NCI-H1048 (cell line): ENCODE data around the gene ANKRD40.
"Not testable (repeated sequence)": the region's sequence is repeated elsewhere in the genome, so short reads cannot be mapped to it uniquely, and the experiment has no call there.

Experiments used
- DNase-seq: peaks from one replicate; lab custom pipeline; 2025; lab: John Stamatoyannopoulos, UW

The ANKRD40 gene

DNA sequence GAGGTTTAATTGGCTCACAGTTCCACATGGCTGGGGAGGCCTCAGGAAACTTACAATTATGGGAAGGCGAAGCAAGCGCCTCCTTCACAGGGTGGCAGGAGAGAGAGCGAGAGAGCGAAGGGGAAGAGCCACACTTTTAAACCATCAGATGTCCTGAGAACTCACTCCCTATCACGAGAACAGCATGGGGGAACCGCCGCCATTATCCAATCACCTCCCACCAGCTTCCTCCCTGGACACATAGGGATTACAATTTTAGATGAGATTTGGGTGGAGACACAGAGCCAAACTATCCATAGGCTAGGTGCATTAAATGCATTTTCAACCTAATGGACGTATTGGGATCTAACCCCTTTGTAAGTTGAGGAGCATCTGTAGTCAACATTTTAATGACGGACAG, 4.9 kb upstream of the ANKRD40 start:
- DNase-seq: no peak

DNA sequence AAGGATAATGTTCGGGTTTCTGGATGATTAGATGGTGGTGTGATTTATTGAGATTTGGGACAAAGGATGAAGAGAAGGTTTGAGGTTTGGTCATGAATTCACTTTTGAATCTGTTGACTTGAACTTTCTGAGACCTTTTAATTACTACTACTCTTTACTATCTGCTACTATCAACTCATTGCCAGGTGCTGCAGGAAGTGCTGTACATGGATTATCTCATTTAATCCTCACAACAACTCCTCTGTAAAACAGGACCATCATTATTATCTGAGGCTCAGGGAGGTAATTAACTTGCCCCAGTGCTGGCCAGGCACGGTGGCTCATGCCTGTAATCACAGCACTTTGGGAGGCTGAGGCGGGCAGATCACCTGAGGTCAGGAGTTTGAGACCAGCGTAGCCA, 2.9 kb upstream of the ANKRD40 start:
- DNase-seq: no peak

DNA sequence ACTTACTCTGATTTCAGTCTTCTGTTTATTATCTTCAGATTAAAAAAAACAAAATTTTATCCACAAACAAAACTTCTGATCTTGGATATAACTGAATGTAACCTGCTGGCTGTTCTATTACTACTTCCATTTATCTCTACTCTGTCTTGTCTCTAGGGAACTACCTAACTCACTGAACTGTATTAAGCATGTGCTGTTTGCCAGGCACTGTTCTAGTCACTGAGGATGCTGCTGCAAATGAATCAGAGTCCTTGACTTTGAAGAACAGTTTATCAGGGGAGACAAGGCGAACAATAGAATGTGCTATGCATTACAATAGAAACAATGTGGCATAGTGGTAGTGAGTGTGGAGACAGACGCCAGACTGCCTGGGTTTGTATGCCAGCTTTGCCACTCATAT, 2.3 kb upstream of the ANKRD40 start:
- no peak for DNase-seq

DNA sequence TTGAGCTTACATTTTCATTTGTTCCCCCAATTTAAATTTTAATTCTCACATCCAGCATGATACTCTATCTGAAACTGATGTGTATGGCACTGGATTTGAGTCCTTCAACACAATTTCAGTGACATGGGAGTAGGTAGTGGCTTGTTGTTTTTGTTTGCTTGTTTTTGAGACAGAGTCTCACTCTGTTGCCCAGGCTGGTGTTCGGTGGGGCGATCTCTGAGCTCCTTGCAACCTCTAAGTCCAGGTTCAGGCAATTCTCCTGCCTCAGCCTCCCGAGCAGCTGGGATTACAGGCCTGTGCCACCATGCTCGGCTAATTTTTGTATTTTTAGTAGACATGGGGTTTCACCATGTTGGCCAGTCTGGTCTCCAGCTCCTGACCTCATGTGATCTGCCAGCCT, 1.3 kb upstream of the ANKRD40 start:
- DNase-seq: not testable (repeated sequence)

DNA sequence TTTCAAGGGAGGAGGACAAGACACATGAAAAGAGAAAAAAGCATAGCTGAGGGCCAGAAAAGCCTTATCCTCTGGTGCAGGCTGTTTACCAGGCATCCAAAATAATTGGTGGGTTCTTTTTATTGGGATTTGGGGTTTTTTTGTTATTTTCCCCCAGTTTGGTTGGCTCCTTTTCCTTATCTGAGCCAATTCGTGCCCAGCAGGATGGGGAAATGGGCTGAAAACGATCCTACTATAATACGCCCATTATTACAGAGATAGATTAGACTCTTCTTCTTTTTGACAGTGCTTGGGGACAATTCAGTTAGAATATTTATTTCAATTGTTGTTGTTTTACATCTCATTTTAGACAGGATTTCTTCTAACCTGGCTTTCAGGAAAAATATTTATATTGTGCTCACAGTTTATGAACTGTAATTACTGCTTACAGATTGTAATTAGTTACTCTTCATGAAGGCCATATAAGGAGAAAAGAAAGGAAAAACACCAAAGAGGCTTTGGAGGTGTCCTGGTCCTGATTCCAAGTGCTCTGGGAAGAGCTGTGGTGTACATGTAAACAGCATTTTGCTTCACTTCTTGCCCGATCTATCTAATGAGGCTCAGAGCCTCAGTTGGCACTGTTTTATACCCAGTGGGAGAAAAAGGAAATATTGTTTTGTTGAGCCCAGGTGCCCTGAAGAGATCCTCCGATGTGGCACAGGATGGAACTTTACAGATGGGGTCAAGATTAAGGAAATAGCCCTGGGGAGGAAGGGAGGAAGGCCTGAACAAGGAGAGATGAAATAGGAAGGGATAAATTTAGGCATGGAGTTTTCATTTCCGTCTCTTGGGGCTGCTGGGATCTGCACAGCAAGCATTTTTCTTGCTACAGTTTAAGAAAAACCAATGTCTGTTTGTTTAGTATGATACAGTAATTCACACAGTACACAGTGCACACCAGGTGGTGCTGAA, 611 bp upstream of the ANKRD40 start:
- DNase-seq: no peak

DNA sequence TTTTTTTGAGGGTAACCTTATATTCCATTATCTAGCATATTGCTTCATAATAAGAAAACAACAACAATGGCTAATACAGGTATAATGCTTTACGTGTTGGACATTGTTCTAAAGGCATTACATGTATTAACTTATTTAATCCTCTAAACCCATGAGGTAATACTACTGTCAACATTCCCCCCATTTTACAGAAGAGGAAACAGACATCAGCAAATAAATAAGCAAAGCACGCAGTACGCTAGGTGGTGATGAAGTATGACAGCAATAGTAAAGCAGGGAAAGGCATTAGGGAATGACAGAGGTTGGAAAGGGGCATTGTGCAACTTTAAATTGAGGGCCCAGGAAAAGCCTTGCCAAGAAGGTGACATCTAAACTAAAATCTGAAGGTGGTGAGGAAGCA, 4.6 kb downstream of the ANKRD40 start:
- DNase-seq: no peak

DNA sequence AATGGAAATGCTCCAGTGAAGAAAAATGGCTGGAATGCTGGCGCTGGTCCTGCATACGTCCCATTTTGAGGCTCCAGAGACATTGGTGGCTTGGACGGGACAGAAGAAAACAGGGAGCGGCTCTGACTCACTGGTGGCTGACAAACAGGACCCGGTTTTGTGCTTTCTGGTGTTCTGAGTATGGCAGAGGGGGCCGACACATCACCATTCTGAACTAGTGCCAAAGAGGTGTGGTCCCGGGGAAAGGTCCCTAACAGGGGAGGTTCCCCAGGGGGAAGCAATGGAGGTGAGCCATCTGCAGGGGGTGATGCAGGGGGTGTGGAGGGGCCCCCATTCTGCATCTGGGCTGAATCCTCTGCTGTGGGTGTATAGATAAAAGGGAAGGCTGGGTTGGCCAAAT, 8.3 kb downstream of the ANKRD40 start:
- DNase-seq: no peak

DNA sequence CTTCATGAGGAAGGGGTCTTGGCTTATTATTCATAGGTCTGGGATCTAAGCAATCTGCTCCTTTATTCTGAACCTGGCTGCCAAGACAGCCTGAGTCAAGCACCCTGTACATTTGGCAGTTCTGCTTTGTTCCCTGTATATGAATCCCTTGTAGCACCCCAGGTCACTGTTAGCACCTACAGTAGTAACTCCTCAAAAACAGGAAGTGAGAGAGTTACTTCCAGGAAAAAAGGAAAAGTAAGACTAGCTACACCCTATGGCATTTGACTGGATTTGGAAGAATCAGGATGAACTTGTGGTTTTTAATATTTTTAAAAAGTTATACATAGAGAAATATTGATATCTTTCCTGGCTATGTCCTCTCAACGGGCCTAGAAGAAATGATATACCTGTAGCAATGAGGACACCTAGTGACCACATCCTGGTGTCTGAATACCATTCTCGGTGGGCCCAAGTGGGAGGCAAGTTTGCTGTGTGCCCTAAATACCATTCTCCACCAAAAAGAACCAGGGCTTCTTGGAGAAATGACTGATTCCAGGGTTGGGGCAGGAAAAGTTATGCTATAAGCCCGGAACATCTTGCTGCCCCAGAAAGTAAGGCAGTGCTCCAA, 9.9 kb downstream of the ANKRD40 start:
- DNase-seq: no peak

DNA sequence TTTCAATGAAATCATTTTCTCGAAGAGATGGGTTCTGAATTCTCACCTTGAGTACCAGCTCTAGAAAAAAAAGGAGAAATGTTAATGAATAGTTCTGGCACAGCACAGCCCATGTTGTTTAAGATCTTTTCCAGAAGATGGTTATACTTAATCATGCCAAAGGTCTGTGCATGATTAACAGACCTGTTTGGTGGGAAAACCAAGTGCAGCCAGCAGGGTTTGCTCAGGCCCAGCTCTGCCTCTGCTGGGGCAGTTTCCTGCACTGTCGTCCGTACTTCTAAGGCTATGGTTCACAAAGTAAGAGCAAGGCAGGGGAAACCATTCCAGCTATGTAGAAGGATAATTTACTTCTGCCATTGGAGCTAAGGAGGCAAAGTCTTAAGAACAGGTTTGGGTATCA, 10.7 kb downstream of the ANKRD40 start:
- no peak for DNase-seq

DNA sequence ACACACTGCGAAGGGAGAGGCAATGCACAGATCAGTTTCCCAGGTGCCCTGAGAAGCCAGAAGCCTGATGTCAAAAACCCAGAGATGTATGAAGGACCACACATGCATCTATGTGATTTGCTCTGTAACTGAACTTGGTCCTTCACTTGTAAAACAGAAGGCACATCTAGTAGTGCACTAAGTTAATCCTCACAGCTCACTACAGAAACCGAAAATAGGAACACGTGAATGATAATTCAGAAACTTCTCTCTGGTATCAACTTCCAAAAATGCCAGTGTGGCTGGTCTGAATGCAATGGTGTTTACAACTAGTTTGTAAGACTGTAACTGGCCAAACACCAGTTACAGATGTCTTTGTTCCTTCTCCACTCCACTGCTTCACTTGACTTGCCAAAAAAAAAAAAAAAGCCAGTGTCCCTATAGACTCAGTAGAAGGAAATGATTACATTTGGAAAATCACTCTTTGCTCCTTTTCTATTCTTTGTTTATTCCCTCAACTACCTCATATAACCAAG, 11.3 kb downstream of the ANKRD40 start:
- no peak for DNase-seq

DNA sequence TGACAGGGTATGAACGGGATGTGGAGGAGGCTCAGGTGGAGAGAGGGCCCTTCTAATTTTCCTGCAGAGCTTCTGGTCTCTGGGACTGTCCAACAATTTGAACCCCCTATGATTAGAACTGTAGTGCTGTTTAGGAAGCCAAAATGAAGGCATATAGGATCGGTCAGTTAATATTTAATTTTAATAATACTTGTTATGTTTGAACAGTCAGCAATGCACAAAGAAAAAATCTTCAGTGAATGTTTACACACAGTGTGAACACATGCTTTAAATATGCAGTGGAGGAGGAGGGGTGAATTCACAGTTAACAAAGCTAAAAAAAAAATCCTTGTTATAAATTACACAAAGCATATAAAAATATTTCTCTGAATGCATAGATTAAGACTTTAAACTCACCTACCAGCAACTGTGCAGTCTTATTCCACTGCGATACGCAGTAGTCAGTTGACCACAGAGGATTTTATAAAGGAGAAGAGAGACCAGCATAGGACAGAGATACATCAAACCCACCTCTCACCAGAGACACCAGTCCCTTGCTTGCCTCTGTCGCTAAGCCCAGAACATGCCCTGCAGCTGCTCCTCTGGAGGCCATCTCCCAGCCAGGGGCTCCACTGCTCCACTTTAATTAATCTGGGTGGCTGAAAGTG, 14.6 kb downstream of the ANKRD40 start:
- no peak for DNase-seq

DNA sequence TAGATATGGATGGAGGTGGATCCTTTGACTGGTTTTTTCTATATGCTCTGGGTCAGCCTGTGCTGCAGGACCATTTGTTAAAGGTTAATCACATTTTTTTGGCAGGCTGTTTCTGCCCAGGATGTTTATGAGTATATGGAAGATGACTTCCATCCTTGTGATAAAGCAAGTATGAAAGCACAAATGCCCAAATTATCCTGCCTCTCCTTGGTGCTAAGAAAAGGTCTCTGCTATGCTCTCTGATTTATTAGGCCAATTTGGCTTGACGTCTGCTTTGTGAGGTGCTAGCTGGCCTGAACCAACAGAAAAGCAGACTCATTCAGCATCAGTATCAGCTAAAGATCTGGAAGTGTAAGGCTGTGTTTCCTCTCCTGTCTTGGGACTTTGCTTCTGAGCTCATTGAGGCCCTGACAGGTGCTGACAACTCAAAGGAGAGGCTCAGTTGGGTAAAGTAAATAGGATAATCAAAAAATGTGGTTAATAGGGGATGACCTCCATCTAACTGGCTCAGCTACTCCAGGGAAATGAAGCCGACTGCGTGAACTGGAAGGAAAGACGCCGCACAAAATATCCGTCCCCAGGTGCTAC, 15.2 kb downstream of the ANKRD40 start:
- no peak for DNase-seq

DNA sequence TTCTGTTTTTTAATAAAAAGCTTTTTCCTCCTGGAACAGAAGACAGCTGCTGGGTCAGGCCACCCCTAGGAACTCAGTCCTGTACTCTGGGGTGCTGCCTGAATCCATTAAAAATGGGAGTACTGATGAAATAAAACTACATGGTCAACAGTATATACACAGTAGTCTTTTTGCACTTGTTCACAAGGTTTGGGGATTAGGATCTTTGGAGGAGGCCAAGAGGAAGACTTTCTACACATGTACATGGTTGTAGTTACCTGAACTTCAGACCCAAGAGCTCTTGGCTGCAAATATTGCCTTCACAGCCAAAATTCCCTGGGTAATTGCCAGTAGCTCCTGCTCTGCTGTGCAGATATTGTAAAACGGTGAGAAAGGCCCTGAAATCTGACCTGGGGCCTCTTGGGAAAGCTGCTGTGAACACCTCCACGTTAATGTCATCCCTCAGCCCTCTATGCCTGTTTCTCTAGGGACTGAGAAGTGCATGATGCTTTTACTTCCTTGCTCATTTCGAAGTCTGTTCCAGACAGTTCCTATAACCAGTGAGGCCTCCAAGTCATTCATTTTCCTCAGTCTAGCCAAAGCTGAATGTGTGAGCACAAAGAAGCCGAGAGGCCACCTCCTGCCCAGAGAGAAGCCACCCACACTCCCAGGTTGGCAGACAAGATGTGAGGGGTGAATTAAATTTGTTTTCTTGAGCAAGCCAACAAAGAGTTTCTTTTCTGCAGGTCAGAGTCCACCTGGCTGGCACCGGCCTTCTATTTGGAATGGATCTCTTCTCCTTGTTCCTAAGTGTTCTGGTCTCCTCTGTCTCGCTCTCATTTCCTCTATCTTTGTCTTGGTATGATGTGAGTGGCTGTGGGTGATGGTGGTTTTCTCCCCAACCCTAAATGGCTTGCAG, 15.9 kb downstream of the ANKRD40 start:
- no peak for DNase-seq

DNA sequence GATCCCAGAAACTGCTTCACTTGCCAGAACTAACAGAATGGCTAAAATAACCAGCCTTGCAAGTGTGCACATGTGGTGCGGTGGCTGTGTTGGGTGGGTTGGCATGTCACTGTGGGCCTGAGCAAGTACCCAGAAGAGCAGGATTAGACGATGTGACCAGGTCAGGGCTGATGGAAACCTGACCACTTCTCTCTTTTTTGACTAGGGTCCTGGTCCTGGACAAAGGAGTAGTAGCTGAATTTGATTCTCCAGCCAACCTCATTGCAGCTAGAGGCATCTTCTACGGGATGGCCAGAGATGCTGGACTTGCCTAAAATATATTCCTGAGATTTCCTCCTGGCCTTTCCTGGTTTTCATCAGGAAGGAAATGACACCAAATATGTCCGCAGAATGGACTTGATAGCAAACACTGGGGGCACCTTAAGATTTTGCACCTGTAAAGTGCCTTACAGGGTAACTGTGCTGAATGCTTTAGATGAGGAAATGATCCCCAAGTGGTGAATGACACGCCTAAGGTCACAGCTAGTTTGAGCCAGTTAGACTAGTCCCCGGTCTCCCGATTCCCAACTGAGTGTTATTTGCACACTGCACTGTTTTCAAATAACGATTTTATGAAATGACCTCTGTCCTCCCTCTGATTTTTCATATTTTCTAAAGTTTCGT, 16.7 kb downstream of the ANKRD40 start:
- no peak for DNase-seq

DNA sequence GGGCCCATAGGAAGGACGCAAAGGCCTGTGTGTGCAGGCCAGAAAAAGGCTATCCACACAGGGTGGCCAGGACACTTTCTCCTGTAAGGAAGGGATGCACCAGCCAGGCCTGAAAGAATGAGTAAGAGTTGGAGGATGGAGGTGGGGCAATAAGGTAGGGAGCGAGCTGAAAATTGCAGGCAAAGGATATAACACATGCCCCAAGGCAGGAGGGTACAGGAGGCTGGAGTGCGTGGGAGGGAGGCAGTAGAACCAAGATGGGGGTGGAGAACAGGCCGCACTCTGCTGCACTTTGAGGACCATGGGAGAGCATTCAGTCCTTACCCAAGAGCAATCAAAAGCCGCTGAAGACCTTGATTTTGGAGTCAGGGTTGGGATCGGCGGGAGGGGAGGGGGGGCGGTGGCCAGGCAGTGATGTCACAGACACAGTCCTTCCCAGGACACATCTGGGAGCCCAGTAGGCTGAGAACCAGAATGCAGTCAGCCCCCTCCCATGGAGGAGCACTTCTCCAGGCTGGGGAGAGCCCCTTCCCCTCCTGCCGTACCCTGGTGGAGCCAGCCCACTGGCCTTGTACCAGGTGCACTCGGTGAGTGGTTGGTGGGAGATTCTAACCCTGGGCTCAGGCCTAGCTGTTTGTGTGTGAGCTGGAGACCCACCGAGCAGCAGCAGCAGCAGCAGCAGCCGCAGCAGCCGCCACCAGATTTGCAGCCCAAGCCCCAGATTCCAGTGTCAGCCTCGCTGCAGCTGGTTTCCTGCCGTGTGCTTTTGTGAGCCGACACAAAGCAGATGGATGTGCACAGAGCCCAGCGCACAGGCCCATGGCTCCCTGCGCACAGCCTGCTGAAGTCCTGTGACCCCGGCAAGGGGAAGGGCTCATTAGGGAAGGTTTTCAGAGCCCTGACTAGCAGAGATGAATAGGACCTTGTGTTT, 17.5 kb downstream of the ANKRD40 start:
- DNase-seq: no peak

DNA sequence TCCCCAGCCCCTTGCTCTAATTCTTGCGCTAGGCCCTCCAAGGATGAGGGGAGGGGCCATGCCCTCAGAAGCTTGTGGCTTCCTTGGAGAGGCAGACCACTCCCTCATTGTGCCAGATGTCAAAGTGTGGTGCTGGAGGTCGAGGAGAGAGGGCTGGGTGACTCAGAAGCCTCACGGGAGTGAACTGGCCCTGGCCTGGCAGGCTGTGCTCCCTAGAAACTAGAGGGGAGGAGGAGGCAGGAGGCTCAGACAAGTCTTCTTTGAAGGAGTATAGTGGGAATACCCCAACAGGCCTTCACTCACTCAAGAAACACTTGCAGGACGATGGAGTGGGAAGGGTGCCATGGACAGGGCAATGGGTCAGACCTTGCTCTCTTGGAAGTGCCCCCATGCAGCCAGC, 18.5 kb downstream of the ANKRD40 start:
- DNase-seq: no peak

DNA sequence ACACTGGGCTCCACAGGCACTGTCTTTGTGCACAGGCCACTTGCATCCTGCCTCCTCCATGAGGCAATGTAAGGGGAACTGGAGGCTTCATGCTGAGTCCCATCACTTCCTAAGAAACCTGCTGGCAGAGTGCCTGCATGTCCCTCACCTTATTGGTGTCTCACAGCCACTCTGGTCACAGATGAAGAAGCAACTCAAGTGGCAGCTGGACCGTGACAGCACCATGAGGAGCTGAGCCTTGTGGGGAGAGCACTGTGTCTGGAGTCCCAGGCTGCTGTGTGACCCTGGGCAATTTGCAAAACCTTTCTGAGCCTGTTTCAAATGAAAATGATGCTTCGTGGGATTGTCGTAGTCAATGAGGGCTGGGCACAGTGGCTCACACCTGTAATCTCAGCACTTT, 19.5 kb downstream of the ANKRD40 start:
- DNase-seq: no peak

DNA sequence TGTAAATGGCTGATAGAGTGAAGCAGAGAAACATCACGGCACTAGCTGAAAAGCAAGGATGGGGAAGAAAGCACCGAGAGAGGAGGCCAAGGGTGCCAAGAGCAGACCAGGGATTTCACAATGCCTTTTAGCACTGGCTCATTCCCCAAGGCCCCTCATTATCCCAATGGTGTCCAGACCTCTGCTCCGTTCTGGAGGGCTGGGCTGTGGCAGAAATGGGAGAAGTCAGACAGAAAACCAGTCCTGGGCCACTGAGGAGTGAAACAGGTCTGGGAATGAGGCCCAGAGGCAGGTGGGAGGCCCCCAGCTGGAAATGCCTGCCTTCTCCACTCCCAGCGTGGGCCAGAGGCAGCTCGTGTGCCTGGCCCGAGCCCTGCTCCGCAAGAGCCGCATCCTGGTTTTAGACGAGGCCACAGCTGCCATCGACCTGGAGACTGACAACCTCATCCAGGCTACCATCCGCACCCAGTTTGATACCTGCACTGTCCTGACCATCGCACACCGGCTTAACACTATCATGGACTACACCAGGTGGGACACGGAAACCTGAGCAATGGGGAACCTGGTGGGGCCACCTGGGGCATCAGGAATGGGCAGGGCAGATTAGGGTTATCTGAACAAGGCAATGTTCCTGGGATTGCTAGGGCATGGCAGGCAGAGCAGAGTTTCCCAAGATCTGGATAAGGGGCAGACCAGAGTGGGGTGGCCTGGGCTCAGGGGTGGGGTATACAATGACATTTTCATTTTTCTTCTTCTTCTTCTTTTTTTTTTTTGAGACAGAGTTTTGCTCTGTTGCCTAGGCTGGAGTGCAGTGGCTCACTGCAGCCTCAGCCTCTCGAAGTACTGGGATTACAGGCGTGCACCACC, 20.3 kb downstream of the ANKRD40 start:
- no peak for DNase-seq
